Activated T-helper 1 cell treated with anti-CD3 and anti-CD28 coated beads, Interleukin-2, amount 50 U/mL, for 16 hours (primary cell): ENCODE data around the gene MYO9B.
"Not testable (repeated sequence)": the region's sequence is repeated elsewhere in the genome, so short reads cannot be mapped to it uniquely, and the experiment has no call there.

ENCODE experiments used
- DNase-seq, 2 donors: peaks; one replicate each; pipeline ENCODE4 v3.0.0-alpha.2; 2020; ENCODE audit warnings: low read depth in 1 of 2, low spot score in 1 of 2

Gene MYO9B

DNA sequence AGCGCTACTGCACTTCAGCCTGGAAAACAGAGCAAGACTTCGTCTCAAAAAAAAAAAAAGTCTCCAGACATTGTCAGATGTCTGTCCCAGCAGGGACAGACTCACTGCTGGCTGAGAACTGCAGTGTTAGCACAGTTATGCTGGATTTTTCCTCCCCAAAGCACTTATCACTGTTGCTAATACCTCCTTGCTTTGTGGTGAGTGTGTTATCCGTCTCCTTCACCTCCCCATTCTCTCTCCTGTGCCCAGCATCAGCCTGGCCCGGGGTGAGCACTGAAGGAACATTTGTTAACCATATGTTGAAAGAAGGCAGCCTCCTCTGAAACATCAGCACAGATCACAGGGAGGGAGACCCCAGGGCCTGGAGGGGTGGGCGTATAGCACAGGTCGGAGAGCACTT is 11.3 kb downstream of the MYO9B start:
- no peak for DNase-seq

DNA sequence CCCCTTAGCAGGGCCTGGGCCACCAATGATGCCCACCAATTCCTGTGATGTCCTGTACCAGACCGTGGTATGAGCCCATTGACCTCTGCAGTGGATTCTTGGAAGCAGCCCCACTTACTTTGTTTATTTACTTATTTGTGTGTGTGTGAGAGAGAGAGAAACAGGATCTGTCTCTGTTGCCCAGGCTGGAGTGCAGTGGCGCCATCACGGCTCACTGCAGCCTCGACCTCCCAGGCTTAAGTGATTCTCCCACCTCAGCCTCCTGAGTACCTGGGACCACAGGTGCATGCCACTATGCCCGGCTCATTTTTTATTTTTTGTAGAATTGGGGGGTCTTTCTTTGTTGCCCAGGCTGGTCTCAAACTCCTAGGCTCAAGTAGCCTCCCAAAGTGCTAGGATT is 13.0 kb downstream of the MYO9B start:
- DNase-seq: no peak

DNA sequence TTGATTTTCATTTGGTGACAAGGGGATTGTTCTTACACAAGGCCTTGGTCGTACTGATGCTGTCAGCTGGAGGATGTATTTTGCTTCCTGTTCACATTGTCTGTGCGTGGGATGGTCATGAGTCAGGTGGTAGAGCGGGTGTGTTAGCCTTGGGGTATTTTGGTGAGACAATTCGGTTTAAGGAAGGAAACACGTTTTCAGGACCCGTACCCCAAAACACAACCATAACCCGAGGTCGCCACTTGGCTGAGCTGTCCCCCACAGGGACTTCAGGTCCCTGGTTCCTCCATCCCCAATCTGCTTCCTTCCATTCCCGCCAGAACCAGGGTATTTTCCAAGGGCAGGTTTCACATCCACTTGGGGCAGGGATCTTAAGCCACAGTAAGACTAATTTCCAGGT is 15.0 kb downstream of the MYO9B start:
- no peak for DNase-seq

DNA sequence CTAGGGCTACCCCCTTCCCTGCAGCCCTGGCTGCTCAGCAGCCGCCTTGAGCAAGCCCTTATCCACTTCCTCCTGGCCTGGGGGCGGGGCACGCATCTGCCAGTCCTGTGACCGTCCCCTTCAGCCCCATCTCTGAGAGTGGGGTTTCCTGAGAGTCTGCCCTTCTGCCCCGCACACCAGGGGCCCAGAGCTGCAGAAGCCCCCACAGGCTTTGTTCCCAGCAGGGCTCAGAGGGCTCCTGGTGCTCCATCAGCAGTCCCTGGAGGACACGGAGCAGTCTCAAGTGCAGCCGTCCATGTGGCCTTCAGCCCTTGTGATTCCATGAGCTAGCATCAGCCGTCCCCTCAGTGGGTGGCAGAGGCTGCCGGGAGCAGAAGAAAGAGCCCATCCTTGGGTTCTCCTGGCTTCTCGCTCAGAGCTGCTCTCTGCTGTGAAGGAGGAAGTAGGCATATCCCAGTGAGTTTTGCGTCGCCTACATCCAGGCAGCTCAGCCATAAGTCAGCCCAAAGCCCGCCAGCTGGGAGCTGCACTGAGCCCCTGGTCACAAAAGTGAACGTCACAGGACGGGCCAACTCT is 16.3 kb downstream of the MYO9B start:
- DNase-seq: no peak

DNA sequence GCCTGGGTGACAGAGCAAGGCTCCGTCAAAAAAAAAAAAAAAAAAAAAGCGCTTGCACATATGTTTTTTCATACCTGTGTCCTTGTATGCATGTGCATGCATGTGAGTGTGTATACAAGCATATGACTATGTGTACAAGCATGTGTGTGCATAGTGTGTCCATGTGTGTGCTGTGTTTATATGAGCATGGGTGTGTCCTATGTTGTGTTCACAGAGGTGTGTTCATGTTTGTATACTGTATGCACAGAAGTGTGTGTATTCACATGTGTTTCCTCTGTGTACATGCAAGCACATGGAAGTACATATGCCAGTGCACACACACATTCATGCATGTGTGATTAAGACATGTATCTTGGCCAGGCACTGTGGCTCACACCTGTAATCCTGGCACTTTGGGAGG is 17.1 kb downstream of the MYO9B start:
- no peak for DNase-seq

DNA sequence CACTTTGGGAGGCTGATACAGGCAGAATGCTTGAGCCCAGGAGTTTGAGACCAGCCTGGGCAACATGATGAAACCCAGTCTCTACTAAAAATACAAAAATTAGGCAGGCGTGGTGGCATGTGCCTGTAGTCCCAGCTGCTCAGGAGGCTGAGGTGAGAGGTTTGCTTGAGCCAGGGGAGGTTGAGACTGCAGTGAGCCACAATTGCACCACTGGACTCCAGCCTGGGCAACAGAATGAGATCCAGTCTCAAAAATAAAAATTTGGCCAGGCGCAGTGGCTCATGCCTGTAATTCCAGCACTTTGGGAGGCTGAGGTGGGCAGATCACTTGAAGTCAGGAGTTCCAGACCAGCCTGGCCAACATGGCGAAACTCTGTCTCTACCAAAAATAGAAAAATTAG is 19.1 kb downstream of the MYO9B start:
- DNase-seq: not testable (repeated sequence)

DNA sequence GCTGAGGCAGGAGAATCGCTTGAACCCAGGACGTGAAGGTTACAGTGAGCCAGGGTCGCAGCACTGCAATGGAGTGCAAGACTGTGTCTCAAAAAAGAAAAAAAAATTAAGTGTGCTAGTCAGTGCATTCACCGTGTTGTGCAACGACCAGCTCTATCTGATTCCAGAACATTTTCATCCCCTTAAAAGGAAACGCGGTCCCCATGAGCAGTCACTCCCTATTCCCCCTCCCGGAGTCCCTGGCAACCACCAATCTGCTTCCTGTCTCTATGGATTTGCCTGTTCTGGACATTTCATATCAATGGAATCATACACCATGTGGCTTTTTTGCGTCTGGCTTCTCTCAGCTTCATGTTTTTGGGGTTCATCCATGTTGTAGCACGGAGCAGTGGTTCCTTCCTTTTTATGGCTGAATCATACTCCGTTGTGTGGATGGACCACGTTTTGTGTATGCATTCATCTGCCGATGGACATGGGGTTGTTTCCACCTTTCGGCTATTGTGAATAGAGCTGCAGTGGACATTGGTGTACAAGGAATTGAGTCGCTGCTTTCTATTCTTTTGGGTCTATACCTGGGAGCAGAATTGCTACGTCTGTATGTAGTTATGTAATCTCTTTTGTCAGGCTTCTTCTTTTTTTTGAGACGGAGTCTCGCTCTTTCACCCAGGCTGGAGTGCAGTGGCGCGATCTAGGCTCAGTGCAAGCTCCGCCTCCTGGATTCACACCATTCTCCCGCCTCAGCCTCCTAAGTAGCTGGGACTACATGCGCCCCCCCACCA is 19.8 kb downstream of the MYO9B start:
- no peak for DNase-seq

DNA sequence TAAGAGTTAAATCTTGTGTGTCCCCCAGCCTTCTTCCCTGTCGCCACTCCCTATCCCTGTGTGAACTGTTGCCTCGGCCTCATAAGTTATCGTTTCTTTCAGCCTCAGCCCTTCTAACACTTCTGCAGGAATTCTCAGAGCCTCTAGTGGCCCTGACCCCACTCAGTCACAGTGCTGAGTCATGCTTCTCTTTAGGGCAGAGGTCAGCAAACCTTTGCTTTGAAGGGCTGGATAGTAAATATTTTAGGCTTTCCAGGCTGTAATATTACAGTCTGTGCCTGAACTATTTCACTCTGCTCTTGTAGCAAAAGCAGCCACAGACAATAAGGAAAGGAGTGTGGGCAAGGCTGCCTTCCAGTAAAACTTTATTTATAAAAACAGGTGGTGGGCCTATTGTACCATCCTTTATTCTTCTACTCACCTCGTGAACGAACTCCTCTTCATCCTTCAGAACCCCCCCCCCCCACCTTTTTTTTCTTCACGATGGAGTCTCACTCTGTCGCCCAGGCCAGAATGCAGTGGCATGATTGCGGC is 22.1 kb downstream of the MYO9B start:
- no peak for DNase-seq

DNA sequence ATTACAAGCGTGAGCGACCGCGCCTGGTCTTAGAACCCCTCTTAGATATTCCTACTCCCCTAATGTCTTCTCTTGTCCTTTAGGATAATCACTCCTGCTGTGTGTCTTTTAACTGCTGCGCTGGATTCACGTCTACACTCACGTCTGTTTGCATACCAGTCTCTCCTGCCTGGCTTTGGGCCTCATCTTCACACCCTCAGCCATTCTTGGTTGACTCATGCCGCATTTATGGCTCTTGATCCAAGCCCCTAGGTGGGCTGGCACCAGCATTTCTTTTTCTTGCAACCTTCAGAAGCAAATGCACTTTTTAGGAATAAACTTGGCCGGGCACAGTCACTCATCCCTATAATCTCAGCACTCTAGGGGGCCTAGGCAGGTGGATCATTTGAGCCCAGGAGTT is 22.7 kb downstream of the MYO9B start:
- DNase-seq: no peak

DNA sequence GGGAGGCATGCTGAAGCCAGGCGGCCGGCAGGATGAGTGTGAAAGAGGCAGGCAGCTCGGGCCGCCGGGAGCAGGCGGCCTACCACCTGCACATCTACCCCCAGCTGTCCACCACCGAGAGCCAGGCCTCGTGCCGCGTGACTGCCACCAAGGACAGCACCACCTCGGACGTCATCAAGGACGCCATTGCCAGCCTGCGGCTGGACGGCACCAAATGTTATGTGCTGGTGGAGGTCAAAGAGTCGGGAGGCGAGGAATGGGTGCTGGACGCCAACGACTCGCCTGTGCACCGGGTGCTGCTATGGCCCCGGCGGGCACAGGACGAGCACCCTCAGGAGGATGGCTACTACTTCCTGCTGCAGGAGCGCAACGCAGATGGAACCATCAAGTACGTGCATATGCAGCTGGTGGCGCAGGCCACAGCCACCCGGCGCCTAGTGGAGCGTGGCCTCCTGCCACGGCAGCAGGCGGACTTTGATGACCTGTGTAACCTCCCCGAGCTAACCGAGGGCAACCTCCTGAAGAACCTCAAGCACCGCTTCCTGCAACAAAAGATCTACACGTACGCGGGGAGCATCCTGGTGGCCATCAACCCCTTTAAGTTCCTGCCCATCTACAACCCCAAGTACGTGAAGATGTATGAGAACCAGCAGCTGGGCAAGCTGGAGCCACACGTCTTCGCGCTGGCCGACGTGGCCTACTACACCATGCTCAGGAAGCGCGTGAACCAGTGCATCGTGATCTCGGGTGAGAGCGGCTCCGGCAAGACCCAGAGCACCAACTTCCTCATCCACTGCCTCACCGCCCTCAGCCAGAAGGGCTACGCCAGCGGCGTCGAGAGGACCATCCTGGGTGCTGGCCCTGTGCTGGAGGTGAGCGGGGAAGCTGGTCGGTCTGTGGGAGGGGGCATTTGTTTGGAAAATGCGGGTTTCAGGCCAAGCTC is 26.4 kb downstream of the MYO9B start:
- no peak for DNase-seq

DNA sequence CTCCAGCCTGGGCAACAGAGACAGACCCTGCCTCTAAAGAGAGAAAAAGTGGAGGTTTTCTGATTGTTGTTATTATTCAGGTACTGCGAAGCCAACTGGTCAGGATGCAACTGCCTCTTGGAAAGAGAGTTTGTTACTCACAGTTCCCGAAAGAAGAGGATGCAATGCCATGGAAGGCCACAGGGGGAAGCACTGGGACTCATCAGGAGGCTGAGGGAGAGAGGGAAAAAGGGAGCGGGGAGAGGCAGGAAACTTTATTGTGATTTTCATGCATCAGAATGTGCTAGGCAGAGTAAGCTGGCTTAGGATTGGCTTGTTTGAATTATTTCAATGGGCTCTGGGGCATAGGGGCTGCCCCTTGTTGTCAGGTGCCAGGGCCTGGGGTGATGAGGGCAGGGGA is 27.6 kb downstream of the MYO9B start:
- DNase-seq: no peak

DNA sequence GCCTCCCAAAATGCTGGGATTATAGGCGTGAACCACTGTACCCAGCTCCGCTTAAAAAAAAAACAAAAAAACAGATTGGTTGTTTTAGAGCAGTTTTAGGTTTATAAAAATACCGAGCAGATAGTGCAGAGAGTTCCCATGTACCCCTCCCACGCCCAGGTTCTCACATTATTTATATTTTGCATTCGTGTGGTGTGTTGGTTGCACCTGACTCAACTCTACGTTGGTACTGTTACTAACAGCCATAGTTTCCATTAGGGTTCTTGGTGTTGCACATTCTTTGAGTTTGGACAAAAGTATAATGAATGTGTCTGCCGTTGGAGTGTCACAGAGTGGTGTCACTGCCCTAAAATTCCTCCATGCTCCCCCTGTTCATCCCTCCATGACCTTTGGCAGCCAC is 29.1 kb downstream of the MYO9B start:
- DNase-seq: no peak

DNA sequence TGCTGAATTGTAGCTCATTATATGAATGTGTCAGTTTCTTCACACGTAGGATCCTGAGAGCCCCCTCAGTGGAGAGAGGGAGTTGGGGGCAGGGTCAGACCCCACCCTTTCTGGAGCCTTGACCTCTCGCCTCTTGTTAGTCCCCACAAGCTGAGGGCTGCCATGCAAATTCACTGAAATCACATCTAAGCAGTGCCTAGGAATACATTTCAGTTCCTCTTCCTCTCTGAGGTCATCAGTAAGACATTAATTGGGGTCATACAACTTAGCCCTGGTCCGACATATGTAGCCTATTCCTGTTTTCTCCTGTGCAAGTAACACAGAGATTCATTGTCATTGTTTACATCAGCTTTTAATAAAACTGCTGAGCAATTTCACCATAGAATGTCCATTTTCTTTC is 30.0 kb downstream of the MYO9B start:
- no peak for DNase-seq

DNA sequence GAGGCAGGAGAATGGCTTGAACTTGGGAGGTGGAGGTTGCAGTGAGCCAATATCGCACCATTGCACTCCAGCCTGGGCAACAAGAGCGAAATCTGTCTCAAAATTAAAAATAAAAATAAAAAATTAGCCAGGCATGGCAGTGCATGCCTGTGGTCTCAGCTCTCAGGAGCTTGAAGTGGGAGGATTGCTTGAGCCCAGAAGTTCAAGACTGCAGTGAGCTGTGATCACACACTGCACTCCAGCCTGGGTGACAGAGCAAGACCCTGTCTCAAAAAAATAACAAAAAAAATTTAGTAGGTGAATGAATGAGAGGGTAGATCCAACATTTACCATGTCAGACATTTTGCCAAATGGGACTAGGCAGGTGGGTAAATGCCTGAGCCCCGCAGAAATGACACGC is 31.4 kb downstream of the MYO9B start:
- not testable (repeated sequence) for DNase-seq

DNA sequence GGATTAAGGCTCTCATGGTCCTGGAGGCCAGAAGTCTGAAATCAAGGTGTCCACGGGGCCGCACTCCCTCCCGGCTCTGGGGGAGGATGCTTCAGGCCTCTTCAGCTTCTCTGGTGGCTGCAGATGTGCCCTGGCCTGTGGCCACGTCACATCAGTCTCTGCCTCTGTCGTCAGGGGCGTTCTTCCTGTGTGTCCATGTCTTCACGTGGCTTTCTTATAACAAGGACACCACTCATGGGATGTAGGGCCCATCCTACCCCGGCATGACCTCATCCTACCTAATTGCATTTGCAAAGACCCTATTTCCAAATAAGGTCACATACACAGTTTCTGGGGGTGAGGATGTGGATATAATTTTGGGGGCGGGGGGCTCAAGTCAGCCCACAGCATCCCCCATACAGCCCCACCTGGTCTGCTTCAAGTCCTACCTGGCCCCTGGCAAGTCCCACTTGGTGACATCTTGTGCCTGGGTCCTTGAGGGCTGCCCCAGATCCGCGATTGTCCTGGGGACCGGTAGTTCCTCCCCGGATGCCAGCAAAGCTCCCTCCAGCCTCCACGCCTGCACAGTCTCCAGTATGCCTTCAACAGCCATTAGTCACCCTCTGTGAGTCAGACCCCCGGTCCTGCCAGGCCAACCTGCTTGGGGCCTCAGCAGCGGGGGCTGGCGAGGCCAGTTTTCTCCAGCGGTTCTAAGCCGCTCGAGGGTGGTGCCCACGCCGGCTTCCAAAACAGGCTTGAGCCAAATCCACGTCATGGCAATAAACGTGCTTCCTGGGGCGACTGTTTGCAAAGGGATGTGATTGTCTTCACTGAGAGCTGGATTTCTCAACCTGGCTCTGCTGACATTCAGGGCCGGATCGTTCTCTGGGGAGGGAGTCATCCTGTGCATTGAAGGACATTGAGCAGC is 32.2 kb downstream of the MYO9B start:
- DNase-seq: no peak

DNA sequence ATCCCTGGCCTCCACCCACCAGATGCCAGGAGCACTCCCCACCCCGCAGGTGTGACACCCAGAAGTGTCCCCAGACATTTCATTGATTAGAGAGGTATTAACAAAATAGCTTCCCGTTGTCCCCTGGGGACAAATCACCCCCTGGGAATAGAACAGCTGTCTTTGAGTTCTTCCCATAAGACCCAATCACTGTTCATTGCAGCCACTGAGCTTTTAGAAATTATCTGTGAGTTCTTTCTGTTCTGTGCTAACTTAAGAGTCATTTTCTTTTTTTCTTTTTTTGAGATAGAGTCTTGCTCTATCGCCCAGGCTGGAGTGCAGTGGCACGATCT is 32.8 kb downstream of the MYO9B start:
- no peak for DNase-seq

DNA sequence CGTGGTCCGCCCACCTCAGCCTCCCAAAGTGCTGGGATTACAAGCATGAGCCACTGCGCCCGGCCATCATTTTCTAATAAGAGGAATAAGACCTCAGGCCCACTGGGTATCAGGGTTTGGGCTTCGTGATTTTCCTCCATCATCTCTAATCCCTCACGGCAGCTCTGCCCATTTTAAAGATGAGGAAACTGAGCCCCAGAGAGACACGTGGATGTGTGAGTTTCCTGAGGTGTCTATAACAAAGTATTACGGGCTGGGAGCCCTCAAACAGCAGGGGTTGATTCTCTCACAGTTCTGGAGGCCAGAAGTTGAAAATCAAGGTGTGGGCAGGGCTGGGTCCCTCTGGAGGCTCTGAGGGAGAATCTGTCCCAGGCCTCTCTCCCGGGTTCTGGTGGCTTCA is 33.7 kb downstream of the MYO9B start:
- DNase-seq: no peak

DNA sequence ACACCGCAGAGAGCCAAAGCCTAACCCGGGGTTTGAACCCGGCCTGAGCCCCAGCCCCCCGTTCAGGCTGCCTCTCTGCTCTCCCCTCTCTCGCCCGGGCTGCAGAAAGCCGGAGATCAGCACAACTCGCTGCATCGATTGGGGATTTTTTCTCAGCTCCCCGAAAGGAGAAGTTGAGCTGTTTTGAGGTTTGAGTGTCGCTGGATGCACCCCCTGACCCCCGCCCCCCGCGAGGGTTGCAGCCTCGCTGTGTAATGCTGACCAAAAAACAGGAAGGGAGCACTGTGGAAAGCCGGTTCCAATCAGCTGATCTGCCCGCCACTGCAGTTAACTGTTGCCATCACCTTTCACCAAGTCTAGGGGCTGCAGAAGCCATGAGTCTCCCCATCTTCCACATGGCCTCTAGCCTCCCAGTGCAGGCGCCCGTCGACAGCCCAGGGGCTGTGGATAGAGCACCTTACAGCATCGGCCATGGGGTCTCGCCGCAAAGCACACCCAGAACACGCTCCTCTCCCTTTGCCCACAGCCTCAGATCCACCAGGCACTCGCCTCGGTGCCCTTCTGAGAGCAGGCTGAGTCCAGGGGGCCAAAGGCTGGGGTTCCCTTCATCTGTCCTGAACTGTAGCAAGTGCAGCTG is 34.5 kb downstream of the MYO9B start:
- DNase-seq: no peak

DNA sequence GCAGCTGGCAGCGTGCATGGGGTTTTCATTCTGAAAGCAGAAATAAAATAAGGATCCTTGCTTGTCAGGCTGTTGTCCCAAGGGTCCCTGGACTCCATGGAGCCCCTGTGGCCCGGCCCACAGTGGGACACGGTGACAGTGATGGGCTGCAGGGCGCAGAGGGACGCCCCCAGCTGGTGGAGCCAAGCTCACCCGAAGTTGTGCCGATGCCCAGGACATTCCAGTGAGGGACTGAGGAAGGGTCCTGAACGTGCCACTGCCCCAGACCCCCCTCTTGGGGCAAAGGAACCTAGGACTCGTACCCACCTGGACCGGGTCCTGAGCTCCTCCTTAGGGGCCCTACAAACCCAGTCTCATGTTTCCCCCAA is 35.0 kb downstream of the MYO9B start:
- DNase-seq: no peak

DNA sequence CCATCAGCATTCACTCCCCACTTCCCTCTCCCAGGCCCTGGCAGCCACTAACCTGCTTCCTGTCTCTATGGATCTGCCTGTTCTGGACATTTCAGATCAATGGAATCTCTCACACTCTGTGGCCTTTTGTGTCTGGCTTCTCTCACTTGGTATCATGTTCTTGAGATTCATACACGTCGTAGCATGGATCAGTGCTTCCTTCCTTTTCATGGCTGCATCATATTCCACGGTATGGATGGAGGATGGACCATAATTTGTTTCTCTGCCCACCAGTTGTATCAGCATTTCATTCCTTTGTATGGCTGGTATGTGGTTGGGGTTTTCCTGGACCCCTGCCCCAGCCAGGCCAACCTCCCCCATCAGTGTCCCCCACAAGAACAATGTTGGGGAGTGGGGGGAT is 36.2 kb downstream of the MYO9B start:
- no peak for DNase-seq

DNA sequence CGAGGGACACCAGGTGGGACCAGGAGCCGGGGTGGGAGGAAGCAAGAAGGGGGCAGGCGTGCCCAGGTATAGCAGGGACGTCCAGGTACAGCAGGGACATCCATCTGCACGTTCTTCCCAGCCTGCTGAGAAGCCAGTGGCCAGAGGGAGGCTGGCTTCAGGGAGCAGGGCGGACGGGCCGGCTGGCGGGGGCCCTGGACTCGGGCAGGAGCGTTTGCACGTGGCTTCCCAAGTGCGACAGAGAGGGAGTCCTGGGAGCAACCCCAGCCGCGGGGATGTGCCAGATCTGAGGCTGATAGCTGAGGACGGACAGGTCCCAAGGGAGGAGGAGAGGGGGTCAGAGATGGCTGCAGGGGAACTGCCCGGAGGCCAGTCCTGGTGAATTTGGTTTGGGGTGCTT is 36.7 kb downstream of the MYO9B start:
- DNase-seq: no peak
